Stimulated activated naive B cell treated with anti-CD40 and anti-IgM and Interleukin-4, amounts not matched to agents 10 μg/mL and 1 μg/mL and 100 μg/mL, for 72 hours (primary cell): Measurements from ENCODE around the gene MYH6.

Experiments
- ATAC-seq, 2 donors: fragments of 150-1000 bp; cut with Tn5 transposase; replicated peaks; 2 replicates each; pipeline ENCODE4 v1.10.0; 2021; ENCODE audit warnings: moderate library complexity in 1 of 2
- DNase-seq: peaks from one replicate; pipeline ENCODE4 v3.0.0; 2021
- H3K27ac Mint-ChIP-seq: one replicate; pipeline ENCODE4 v1.8.0; 2022; ENCODE audit warnings: mild to moderate bottlenecking, mixed read lengths
- H3K27me3 Mint-ChIP-seq, 2 donors: one replicate each; pipeline ENCODE4 v1.8.0; 2022; ENCODE audit warnings: mixed read lengths in 2 of 2
- H3K36me3 Mint-ChIP-seq, 2 donors: one replicate each; pipeline ENCODE4 v1.8.0; 2022; ENCODE audit warnings: mixed read lengths in 2 of 2, mild to moderate bottlenecking in 1 of 2
- H3K4me1 Mint-ChIP-seq, 2 donors: one replicate each; pipeline ENCODE4 v1.8.0; 2022; ENCODE audit warnings: mixed read lengths in 2 of 2, mild to moderate bottlenecking in 1 of 2
- H3K4me3 Mint-ChIP-seq, 2 donors: one replicate each; pipeline ENCODE4 v1.8.0; 2022; ENCODE audit warnings: mild to moderate bottlenecking in 2 of 2, mixed read lengths in 2 of 2, moderate library complexity in 1 of 2
- H3K9me3 Mint-ChIP-seq, 2 donors: one replicate each; pipeline ENCODE4 v1.8.0; 2022; ENCODE audit warnings: mixed read lengths in 2 of 2, mild to moderate bottlenecking in 1 of 2

Gene MYH6

DNA sequence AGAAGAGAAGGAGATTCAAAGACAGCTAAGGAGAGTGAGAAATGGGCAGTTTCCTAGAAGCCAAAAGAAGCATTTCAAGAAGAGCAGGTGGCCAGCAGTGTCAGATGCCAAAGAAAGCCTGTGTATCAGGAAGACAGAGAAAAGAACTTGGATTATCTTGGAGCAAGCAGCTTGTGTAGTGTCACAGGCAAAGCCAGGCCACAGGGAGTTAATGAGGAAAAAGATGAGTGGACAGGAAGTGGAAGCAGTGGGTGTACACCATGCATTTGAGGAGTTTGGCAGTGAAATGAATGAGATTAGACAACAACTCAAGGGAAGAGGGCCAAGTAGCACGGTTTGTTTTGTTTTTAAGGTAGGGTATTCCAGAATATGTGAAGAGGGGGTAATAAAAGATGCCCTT, 33.0 kb upstream of the MYH6 start:
- no peaks in the 10 kb centered on the region for H3K4me1 Mint-ChIP-seq
- H3K4me3 Mint-ChIP-seq, result no peak overlapping the region
- no peaks in the 10 kb centered on the region for H3K36me3 Mint-ChIP-seq
- ATAC-seq, result no peak
- H3K27me3 Mint-ChIP-seq, result peaks cover 29 to 33% of the 10 kb centered on the region in 2 donors
- H3K27ac Mint-ChIP-seq, result no peak overlapping the region
- H3K9me3 Mint-ChIP-seq, result no peaks in the 10 kb centered on the region
- no peak for DNase-seq

- DNase-seq (no peak), ATAC-seq (no peak)
- Mint-ChIP-seq H3K27me3 (peaks cover 36 to 41% of the 10 kb centered on the region in 2 donors), H3K9me3 (no peaks in the 10 kb centered on the region), H3K36me3 (no peaks in the 10 kb centered on the region), H3K4me1 (no peaks in the 10 kb centered on the region), H3K27ac (no peak overlapping the region), H3K4me3 (no peak overlapping the region)
Observed at GRCh38 chr14:23439107-23439835, 31.2 kb upstream of the MYH6 start.

GRCh38 chr14:23438101-23438971, 30.3 kb upstream of the MYH6 start:
- H3K27ac Mint-ChIP-seq, result no peak overlapping the region
- no peaks in the 10 kb centered on the region for H3K4me1 Mint-ChIP-seq
- no peak for DNase-seq
- H3K4me3 Mint-ChIP-seq, result no peak overlapping the region
- H3K27me3 Mint-ChIP-seq, result peaks cover 40 to 41% of the 10 kb centered on the region in 2 donors
- ATAC-seq, result no peak
- no peaks in the 10 kb centered on the region for H3K36me3 Mint-ChIP-seq
- H3K9me3 Mint-ChIP-seq, result no peaks in the 10 kb centered on the region

GRCh38 chr14:23437133-23438100, 29.3 kb upstream of the MYH6 start:
- H3K4me1 Mint-ChIP-seq, result no peaks in the 10 kb centered on the region
- ATAC-seq (no peak), DNase-seq (no peak)
- H3K27ac Mint-ChIP-seq, result no peak overlapping the region
- no peak overlapping the region for H3K4me3 Mint-ChIP-seq
- H3K9me3 Mint-ChIP-seq, result no peaks in the 10 kb centered on the region
- no peaks in the 10 kb centered on the region for H3K36me3 Mint-ChIP-seq
- H3K27me3 Mint-ChIP-seq, result peaks cover 38 to 40% of the 10 kb centered on the region in 2 donors

GRCh38 chr14:23436327-23437132, 28.5 kb upstream of the MYH6 start:
- no peak overlapping the region for H3K4me3 Mint-ChIP-seq
- DNase-seq, result no peak
- no peak for ATAC-seq
- H3K4me1 Mint-ChIP-seq, result no peaks in the 10 kb centered on the region
- H3K27ac Mint-ChIP-seq, result no peak overlapping the region
- peaks cover 41 to 42% of the 10 kb centered on the region in 2 donors for H3K27me3 Mint-ChIP-seq
- H3K9me3 Mint-ChIP-seq, result no peaks in the 10 kb centered on the region
- no peaks in the 10 kb centered on the region for H3K36me3 Mint-ChIP-seq

- no peak within 1 kb of the TSS for H3K4me3 Mint-ChIP-seq
Observed at GRCh38 chr14:23435543-23436326, 27.7 kb upstream of the MYH6 start, which contains the start of gene MYH7. Gene MYH7, minus strand, starts transcription at chr14:23435660. Its CDS starts 1,928 bp downstream, at chr14:23433732.

GRCh38 chr14:23434488-23435222, 26.6 kb upstream of the MYH6 start:
- H3K4me3 Mint-ChIP-seq, result no peak overlapping the region
- no peak for DNase-seq
- H3K27ac Mint-ChIP-seq, result no peak overlapping the region
- H3K27me3 Mint-ChIP-seq, result peaks cover 35 to 43% of the 10 kb centered on the region in 2 donors
- no peaks in the 10 kb centered on the region for H3K4me1 Mint-ChIP-seq
- no peaks in the 10 kb centered on the region for H3K36me3 Mint-ChIP-seq
- no peaks in the 10 kb centered on the region for H3K9me3 Mint-ChIP-seq
- ATAC-seq, result no peak

More at GRCh38 chr14:23435543-23436326, 27.7 kb upstream of the MYH6 start, which contains the start of gene MYH7:
- Mint-ChIP-seq H3K36me3 (no peaks in the 10 kb centered on the region), H3K9me3 (no peaks in the 10 kb centered on the region), H3K4me1 (no peaks in the 10 kb centered on the region), H3K27ac (no peak within 1 kb of the TSS), H3K27me3 (peaks cover 36 to 41% of the 10 kb centered on the region in 2 donors)
- ATAC-seq, result no peak
- no peak for DNase-seq

DNA sequence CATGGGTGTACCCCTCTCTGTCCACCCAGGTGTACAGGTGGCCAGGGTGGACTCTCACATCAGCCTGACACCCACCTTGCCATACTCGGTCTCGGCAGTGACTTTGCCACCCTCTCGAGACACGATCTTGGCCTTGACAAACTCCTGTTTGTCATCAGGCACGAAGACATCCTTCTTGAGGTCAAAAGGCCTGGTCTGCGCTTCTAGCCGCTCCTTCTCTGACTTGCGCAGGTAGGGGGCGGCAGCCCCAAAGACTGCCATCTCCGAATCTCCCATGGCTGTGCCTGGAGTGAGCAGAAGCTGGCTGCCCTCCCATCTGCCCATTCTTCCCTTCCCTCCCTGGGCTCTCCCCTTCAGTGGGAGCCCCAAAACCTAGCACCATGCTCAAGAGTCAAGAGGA, 25.4 kb upstream of the MYH6 start:
- H3K9me3 Mint-ChIP-seq, result no peaks in the 10 kb centered on the region
- no peak overlapping the region for H3K27ac Mint-ChIP-seq
- no peak for DNase-seq

DNA sequence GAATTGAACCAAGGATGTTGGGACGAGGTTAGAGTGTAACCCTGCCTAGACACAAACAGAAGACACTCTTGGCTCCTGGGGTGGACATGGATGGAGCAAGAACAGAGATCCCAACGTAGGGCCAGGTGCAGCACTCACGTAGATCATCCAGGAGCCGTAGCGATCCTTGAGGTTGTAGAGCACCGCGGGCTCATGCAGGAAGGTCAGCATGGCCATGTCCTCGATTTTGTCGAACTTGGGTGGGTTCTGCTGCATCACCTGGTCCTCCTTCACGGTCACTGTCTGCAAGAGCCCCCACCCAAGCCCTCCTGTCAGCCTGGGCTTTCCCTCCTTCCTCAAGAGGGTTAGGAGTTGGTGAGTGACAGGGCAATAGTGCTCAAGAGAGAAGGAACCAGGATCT, 24.9 kb upstream of the MYH6 start:
- Mint-ChIP-seq H3K9me3 (no peaks in the 10 kb centered on the region), H3K4me3 (no peak overlapping the region), H3K27me3 (peaks cover 36 to 45% of the 10 kb centered on the region in 2 donors), H3K27ac (no peak overlapping the region), H3K36me3 (no peaks in the 10 kb centered on the region), H3K4me1 (no peaks in the 10 kb centered on the region)
- ATAC-seq (no peak), DNase-seq (no peak)

More for the DNA sequence above, 25.4 kb upstream of the MYH6 start:
- Mint-ChIP-seq H3K36me3 (no peaks in the 10 kb centered on the region), H3K4me3 (no peak overlapping the region), H3K27me3 (peaks cover 36 to 45% of the 10 kb centered on the region in 2 donors), H3K4me1 (no peaks in the 10 kb centered on the region)
- ATAC-seq, result no peak

- Mint-ChIP-seq H3K27ac (no peak overlapping the region), H3K4me1 (no peaks in the 10 kb centered on the region), H3K36me3 (no peaks in the 10 kb centered on the region), H3K9me3 (no peaks in the 10 kb centered on the region), H3K27me3 (peaks cover 36 to 45% of the 10 kb centered on the region in 2 donors), H3K4me3 (no peak overlapping the region)
- ATAC-seq (no peak), DNase-seq (no peak)
Observed at GRCh38 chr14:23432102-23432925, 24.2 kb upstream of the MYH6 start.

- H3K27ac Mint-ChIP-seq, result no peak overlapping the region
- H3K27me3 Mint-ChIP-seq, result peaks cover 36 to 45% of the 10 kb centered on the region in 2 donors
- DNase-seq (no peak), ATAC-seq (no peak)
- no peaks in the 10 kb centered on the region for H3K36me3 Mint-ChIP-seq
- no peaks in the 10 kb centered on the region for H3K4me1 Mint-ChIP-seq
- H3K9me3 Mint-ChIP-seq, result no peaks in the 10 kb centered on the region
- no peak overlapping the region for H3K4me3 Mint-ChIP-seq
Observed at GRCh38 chr14:23431486-23431885, 23.4 kb upstream of the MYH6 start.

DNA sequence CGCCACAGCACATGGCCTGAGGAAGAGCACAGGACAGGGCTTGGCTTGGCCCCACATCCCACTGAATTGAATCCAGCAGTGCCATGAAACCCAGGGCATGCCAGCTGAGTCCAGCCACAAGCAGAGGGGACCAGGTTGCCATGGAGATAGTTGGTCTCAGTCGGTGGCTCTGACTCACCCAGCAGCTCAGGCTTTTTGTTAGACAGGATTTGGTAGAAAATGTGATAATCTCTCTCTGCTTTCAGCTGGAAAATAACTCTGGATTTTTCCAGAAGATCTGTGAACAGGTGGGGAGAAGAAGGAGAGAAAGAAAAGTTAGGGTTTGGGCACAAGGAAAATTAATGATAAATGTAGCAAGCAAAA, 22.6 kb upstream of the MYH6 start:
- no peaks in the 10 kb centered on the region for H3K36me3 Mint-ChIP-seq
- no peak for ATAC-seq
- H3K4me1 Mint-ChIP-seq, result no peaks in the 10 kb centered on the region
- no peaks in the 10 kb centered on the region for H3K9me3 Mint-ChIP-seq
- H3K27ac Mint-ChIP-seq, result no peak overlapping the region
- H3K4me3 Mint-ChIP-seq, result no peak overlapping the region
- H3K27me3 Mint-ChIP-seq, result peaks cover 36 to 45% of the 10 kb centered on the region in 2 donors
- no peak for DNase-seq
